ENCODE measurements around the gene HNRNPD.

DNA sequence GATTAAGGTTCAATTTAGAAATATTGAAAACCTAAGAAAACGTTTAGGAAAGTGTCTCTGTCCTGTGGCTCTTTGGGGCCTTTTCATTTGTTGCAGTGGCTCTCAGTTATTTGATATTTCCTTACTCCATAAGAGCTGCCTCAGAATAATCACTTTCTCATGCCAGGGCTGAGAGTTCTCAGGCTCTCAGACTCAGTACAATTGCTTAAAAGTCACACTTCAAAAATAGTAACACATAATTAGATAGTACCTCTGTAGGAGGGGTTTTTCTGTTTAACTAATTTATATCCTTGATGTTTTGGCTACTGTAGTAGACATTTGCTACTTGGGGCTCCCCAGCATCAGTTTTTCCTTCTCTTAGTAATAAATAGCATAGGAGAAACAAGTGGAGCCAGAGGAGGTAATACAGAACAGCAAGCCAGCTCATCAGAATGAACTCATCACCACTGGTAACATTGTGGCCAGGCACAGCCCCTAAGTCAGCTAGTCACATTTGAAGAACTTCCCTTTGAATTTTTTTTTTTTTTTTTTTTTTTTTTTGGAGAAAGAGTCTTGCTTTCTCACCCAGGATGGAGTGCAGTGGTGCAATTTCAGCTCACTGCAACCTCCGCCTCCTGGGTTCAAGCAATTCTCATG, 8.0 kb upstream of the HNRNPD start:
- no peak for TF ChIP-seq CTCF (IDR thresholded peaks at IDR 0.05)
- no peak for TF ChIP-seq POLR2A (IDR thresholded peaks at IDR 0.05)
